ENCODE measurements around the gene PLCB1.

PLCB1 gene

GRCh38 chr20:8803065-8803464 is 671.0 kb downstream of the PLCB1 start:
- H3K9me2 ChIP-seq (replicated peaks; ENCODE audit: low read depth, low read length): no peaks in the 10 kb centered on the region
- H3K36me3 ChIP-seq (ENCODE audit: insufficient read depth, low read length): no peaks in the 10 kb centered on the region
- no peak overlapping the region for H2AFZ ChIP-seq (ENCODE audit: low read length)
- H3K9me3 ChIP-seq (ENCODE audit: insufficient read depth, low read depth, low read length): no peaks in the 10 kb centered on the region
- H3K4me3 ChIP-seq (ENCODE audit: low read length, poor library complexity, severe bottlenecking): no peak overlapping the region
- no peak overlapping the region for H3K4me2 ChIP-seq (ENCODE audit: low read depth, low read length, poor library complexity, severe bottlenecking)
- no peaks in the 10 kb centered on the region for H3K79me2 ChIP-seq (ENCODE audit: insufficient read depth, low read length)
- no peaks in the 10 kb centered on the region for H4K20me1 ChIP-seq (ENCODE audit: insufficient read depth, low read length, poor library complexity, severe bottlenecking)
- no peaks in the 10 kb centered on the region for H3F3A ChIP-seq (ENCODE audit: low read depth)
- H3K27me3 ChIP-seq (ENCODE audit: insufficient read depth, low read length, poor library complexity, severe bottlenecking): no peaks in the 10 kb centered on the region
- peaks cover 10% of the 10 kb centered on the region for H3K4me1 ChIP-seq (ENCODE audit: insufficient read depth, low read length, poor library complexity, severe bottlenecking)
- no peak overlapping the region for H3K9ac ChIP-seq (ENCODE audit: low read depth, low read length, poor library complexity, severe bottlenecking)
- no peak for TF ChIP-seq EZH2phosphoT487 (IDR thresholded peaks at IDR 0.05; ENCODE audit: borderline replicate concordance)
- TF ChIP-seq, protein P1, sequence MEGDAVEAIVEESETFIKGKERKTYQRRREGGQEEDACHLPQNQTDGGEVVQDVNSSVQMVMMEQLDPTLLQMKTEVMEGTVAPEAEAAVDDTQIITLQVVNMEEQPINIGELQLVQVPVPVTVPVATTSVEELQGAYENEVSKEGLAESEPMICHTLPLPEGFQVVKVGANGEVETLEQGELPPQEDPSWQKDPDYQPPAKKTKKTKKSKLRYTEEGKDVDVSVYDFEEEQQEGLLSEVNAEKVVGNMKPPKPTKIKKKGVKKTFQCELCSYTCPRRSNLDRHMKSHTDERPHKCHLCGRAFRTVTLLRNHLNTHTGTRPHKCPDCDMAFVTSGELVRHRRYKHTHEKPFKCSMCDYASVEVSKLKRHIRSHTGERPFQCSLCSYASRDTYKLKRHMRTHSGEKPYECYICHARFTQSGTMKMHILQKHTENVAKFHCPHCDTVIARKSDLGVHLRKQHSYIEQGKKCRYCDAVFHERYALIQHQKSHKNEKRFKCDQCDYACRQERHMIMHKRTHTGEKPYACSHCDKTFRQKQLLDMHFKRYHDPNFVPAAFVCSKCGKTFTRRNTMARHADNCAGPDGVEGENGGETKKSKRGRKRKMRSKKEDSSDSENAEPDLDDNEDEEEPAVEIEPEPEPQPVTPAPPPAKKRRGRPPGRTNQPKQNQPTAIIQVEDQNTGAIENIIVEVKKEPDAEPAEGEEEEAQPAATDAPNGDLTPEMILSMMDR (conservative IDR thresholded peaks at IDR 0.05; ENCODE audit: low read length): no peak

- H3K9me2 ChIP-seq (replicated peaks; ENCODE audit: low read depth, low read length): no peaks in the 10 kb centered on the region
- H3K9me3 ChIP-seq (ENCODE audit: insufficient read depth, low read depth, low read length): no peaks in the 10 kb centered on the region
- H2AFZ ChIP-seq (ENCODE audit: low read length): no peak overlapping the region
- TF ChIP-seq, protein P1 (conservative IDR thresholded peaks at IDR 0.05; ENCODE audit: low read length): no peak
- no peak for TF ChIP-seq EZH2phosphoT487 (IDR thresholded peaks at IDR 0.05; ENCODE audit: borderline replicate concordance)
- no peak overlapping the region for H3K4me2 ChIP-seq (ENCODE audit: low read depth, low read length, poor library complexity, severe bottlenecking)
- peaks cover 10% of the 10 kb centered on the region for H3K4me1 ChIP-seq (ENCODE audit: insufficient read depth, low read length, poor library complexity, severe bottlenecking)
- no peaks in the 10 kb centered on the region for H3K27me3 ChIP-seq (ENCODE audit: insufficient read depth, low read length, poor library complexity, severe bottlenecking)
- no peaks in the 10 kb centered on the region for H3K79me2 ChIP-seq (ENCODE audit: insufficient read depth, low read length)
- no peak overlapping the region for H3K9ac ChIP-seq (ENCODE audit: low read depth, low read length, poor library complexity, severe bottlenecking)
- no peaks in the 10 kb centered on the region for H3F3A ChIP-seq (ENCODE audit: low read depth)
- no peaks in the 10 kb centered on the region for H3K36me3 ChIP-seq (ENCODE audit: insufficient read depth, low read length)
- no peaks in the 10 kb centered on the region for H4K20me1 ChIP-seq (ENCODE audit: insufficient read depth, low read length, poor library complexity, severe bottlenecking)
- no peak overlapping the region for H3K4me3 ChIP-seq (ENCODE audit: low read length, poor library complexity, severe bottlenecking)
Observed at GRCh38 chr20:8803941-8804340, 671.9 kb downstream of the PLCB1 start.

DNA sequence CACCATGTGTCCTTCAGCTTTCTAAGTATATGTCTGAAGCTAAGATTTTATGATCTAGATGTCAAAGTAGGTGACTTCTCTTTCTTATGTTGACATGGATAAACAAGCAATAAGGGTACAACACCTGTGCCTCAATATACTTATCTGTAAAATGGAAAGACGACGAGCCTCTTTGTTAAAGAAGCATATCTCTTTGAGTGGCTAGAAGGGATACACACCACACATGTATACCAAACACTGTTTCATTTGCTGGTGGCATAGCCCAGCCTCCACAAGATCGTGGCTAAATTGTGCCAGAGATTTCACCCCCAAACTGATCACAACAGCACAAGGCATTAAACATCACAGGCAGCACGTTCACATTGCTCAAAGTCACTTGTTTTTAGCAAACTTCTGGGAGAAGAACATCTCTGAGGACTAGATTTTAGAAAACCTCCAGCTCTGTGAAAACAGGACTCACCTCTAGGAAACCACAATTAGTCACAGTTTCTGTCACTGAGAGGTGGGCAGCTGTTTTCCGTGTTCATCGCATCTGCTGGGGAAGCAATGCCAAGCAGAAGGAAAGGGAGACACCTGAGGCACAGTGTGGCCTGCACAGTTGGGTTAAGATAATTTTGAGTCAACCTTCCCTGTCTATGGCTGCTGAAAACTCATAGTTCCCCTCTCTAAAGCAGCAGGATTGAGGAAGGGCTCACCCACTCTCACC is 673.8 kb downstream of the PLCB1 start:
- no peak overlapping the region for H3K9ac ChIP-seq (ENCODE audit: low read depth, low read length, poor library complexity, severe bottlenecking)
- no peaks in the 10 kb centered on the region for H3F3A ChIP-seq (ENCODE audit: low read depth)
- H3K4me3 ChIP-seq (ENCODE audit: low read length, poor library complexity, severe bottlenecking): no peak overlapping the region
- no peak for TF ChIP-seq EZH2phosphoT487 (IDR thresholded peaks at IDR 0.05; ENCODE audit: borderline replicate concordance)
- TF ChIP-seq, protein P1 (conservative IDR thresholded peaks at IDR 0.05; ENCODE audit: low read length): no peak
- H3K4me1 ChIP-seq (ENCODE audit: insufficient read depth, low read length, poor library complexity, severe bottlenecking): peaks cover 10% of the 10 kb centered on the region
- H4K20me1 ChIP-seq (ENCODE audit: insufficient read depth, low read length, poor library complexity, severe bottlenecking): no peaks in the 10 kb centered on the region
- no peak overlapping the region for H2AFZ ChIP-seq (ENCODE audit: low read length)
- H3K27me3 ChIP-seq (ENCODE audit: insufficient read depth, low read length, poor library complexity, severe bottlenecking): no peaks in the 10 kb centered on the region
- no peaks in the 10 kb centered on the region for H3K9me2 ChIP-seq (replicated peaks; ENCODE audit: low read depth, low read length)
- H3K36me3 ChIP-seq (ENCODE audit: insufficient read depth, low read length): no peaks in the 10 kb centered on the region
- H3K9me3 ChIP-seq (ENCODE audit: insufficient read depth, low read depth, low read length): no peaks in the 10 kb centered on the region
- H3K4me2 ChIP-seq (ENCODE audit: low read depth, low read length, poor library complexity, severe bottlenecking): no peak overlapping the region
- no peaks in the 10 kb centered on the region for H3K79me2 ChIP-seq (ENCODE audit: insufficient read depth, low read length)
